Measurements from ENCODE around the gene PILRB.

PILRB gene

DNA sequence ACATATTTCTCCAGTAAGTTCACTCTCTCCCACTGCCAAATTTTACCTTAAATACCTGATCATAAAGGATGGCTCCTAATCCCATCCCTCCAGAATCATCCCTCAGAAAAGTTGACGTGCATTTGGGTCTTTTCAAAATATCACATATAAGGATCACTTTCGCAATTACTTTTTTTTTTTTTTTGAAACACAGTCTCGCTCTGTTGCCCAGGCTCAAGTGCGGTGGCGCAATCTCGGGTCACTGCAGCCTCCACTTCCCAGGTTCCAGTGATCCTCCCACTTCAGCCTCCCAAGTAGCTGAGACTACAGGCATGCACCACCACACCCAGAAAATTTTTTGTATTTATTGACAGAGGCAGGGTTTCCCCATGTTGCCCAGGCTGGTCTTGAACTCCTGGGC, 53.2 kb downstream of the PILRB start:
- no peak for DNase-seq

DNA sequence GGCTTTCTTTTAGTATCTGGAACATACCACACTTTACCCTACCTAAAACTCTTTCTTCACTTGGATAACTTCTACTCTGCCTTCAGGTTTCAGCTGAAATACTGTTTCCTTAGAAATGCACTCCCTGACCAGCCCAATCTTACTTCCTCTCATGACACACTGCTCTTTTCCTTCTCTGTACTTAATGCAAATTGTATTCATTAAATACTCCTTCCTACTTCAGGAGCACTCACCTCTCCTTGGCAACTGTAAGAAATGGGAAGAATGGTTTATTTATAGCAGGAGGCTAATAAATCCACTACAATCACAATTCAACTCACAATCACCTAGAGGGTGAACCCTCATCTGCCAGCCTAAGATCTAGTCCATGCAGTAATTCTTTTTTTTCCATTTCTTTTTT, 55.4 kb downstream of the PILRB start:
- no peak for DNase-seq

DNA sequence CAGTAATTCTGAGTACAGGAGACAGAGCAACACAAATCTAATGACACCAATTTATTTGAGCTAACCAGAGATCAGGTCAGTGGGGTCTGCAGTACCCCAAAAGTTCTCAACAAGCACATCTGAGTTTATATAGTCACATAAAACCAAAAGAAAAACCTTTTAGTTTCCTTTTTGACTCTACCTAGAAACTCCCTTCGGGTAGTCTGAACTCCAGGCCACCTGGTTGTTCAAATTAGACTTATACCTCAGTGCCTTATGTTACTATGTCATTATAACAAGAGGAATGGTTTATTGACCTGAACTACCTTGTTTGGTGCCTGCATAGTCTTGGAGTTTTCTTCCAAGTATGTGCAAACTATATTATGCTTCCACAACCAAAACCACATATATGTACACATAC, 56.0 kb downstream of the PILRB start:
- no peak for DNase-seq

DNA sequence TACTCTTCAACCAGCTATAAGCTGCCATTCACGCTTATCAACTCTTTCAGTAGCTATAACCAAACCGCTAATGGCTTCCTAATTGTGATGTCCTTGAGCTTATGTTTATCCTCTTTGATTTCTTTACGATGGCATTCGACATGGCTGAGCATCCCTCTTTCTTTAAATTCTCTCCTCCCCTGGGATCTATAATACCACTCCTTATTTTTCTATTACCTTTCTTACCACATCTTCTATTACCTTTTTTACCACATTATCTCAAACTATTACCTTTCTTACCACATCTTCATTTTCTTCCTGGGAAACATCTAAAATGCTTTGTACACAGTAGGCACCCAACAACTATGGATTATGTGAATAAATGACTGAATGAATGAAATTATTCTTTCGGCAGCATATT, 57.5 kb downstream of the PILRB start:
- DNase-seq: no peak
